ENCODE results near the gene PODN. TPM values are rescaled to one million over a fixed set of nuclear protein-coding genes. Genes with fewer than 3 reads are reported as not detected.

The PODN gene
- 0.11 and 0.39 TPM in 2 replicates for total RNA-seq

GRCh38 chr1:53061859-53062707 is at the start of gene PODN:
Gene PODN (plus strand): TSS chr1:53062213. CDS start chr1:53069856, 7,643 bp downstream.

Small RNA genes within 50 kb of the gene (small RNA-seq; reads per million reads assigned to genes)
- not detected for gene HIGD1AP11

Other genes with a start within 250 kb of the PODN start
- gene ZYG11A, start 219.5 kb upstream of the PODN start, total RNA-seq: 0.76 and 2.0 TPM in 2 replicates
- 17.7 and 46.7 TPM in 2 replicates for gene ECHDC2, start 140.5 kb upstream of the PODN start, total RNA-seq
- 102 and 116 TPM in 2 replicates for gene SCP2, start 134.9 kb upstream of the PODN start, total RNA-seq
- gene SLC1A7, start 80.4 kb downstream of the PODN start, total RNA-seq: not detected in 2 replicates
- gene CPT2, start 134.6 kb downstream of the PODN start, total RNA-seq: 16.5 and 17.8 TPM in 2 replicates
- gene CZIB, start 158.4 kb downstream of the PODN start, total RNA-seq: 34.2 and 35.2 TPM in 2 replicates
- 23.2 and 23.4 TPM in 2 replicates for gene MAGOH, start 176.3 kb downstream of the PODN start, total RNA-seq